HepG2 (cell line): ENCODE data around the gene SEC14L2. TPM values are rescaled to one million over a fixed set of nuclear protein-coding genes. Genes with fewer than 3 reads are reported as not detected.
A peak's percentile ranks its signal among the peaks of the same experiment; 100 is the strongest.

Source experiments
- ATAC-seq: fragments of 200-7000 bp; cut with Tn5 transposase; 3 replicates; pipeline ENCODE4 v1.9.1; 2020; ENCODE audit warnings: mild to moderate bottlenecking, moderate library complexity
- BruUV-seq: library from RNA; stranded (reverse); fragments of 400-500 nt; replicated peaks from 2 replicates; lab custom pipeline; 2021; lab: Mats Ljungman, UMichigan
- CTCF ChIA-PET: fragments of 300-600 bp; formaldehyde crosslinking; extraction: SDS; loops from one replicate; lab custom pipeline; 2021; ENCODE audit warnings: low total read pairs, inconsistent platforms, low intra/inter-chr PET ratio; lab: Yijun Ruan, JAX
- POLR2A ChIA-PET: fragments of 350-600 bp; sonication (Branson Sonifier 250); formaldehyde crosslinking; loops from one replicate; lab custom pipeline; 2020; ENCODE audit warnings: antibody characterized with exemption, inconsistent platforms; lab: Yijun Ruan, JAX
- DNase-seq: peaks from one replicate; pipeline ENCODE4 v3.0.0-alpha.2; 2015; ENCODE audit warnings: low spot score
- FAIRE-seq: peaks from 3 replicates; lab custom pipeline; 2011; peaks lifted over from hg19 to GRCh38; lab: Jason Lieb, UNC
- H2AFZ ChIP-seq: one replicate; pipeline ENCODE4 v1.6.1; 2011; ENCODE audit warnings: low read length, inconsistent platforms
- H3K27ac ChIP-seq: fragments of 300-600 bp; 3 replicates; pipeline ENCODE4 v1.8.0; 2011; ENCODE audit warnings: mixed run types, mild to moderate bottlenecking, mixed read lengths, low read length, inconsistent platforms; ENCODE audit not compliant: insufficient read depth; ENCODE audit errors: extremely low read length
- H3K27me3 ChIP-seq, 2 experiments: fragments of 200-600 bp in 1 of 2; 2 replicates in 1 of 2; 3 replicates in 1 of 2; pipeline versions ENCODE4 v1.6.0 to v1.8.0; 2011; ENCODE audit warnings: low read length in 2 of 2, mild to moderate bottlenecking in 2 of 2, moderate library complexity in 2 of 2, inconsistent platforms in 1 of 2; ENCODE audit not compliant: insufficient read depth in 2 of 2, control insufficient read depth in 1 of 2
- H3K36me3 ChIP-seq, 2 experiments: fragments of 200-600 bp in 1 of 2; replicated peaks in 1 of 2; 2 replicates in 1 of 2; 3 replicates in 1 of 2; pipeline versions ENCODE4 v1.5.1 to v1.8.0; 2011; ENCODE audit warnings: low read length in 2 of 2, inconsistent platforms in 1 of 2; ENCODE audit not compliant: insufficient read depth in 2 of 2, control insufficient read depth in 1 of 2
- H3K4me1 ChIP-seq: 2 replicates; pipeline ENCODE4 v1.5.1; 2012; ENCODE audit warnings: low read length, inconsistent platforms; ENCODE audit not compliant: insufficient read depth
- H3K4me2 ChIP-seq: 2 replicates; pipeline ENCODE4 v1.6.0; 2011; ENCODE audit warnings: low read depth, low read length, inconsistent platforms
- H3K4me3 ChIP-seq, 3 experiments: fragments of 200-600 bp in 1 of 3; sonication (generic), shearing (Covaris generic) in 1 of 3; replicated peaks in 1 of 3; 2 replicates each; pipeline ENCODE4 v1.5.1; 2011 to 2016; ENCODE audit warnings: low read length in 3 of 3, inconsistent platforms in 2 of 3, low read depth in 2 of 3, mild to moderate bottlenecking in 2 of 3, control low read depth in 1 of 3, mixed read lengths in 1 of 3; ENCODE audit not compliant: insufficient read depth in 1 of 3
- H3K79me2 ChIP-seq: one replicate; pipeline ENCODE4 v1.6.1; 2011; ENCODE audit warnings: low read length, inconsistent platforms; ENCODE audit not compliant: insufficient read depth
- H3K9ac ChIP-seq: 2 replicates; pipeline ENCODE4 v1.6.0; 2011; ENCODE audit warnings: mild to moderate bottlenecking, low read depth, low read length, inconsistent platforms; ENCODE audit not compliant: insufficient read depth
- H3K9me3 ChIP-seq: 2 replicates; pipeline ENCODE4 v1.5.1; 2012; ENCODE audit warnings: mild to moderate bottlenecking, low read length
- H4K20me1 ChIP-seq: 2 replicates; pipeline ENCODE4 v1.6.0; 2011; ENCODE audit warnings: inconsistent platforms, mild to moderate bottlenecking, low read length, moderate library complexity; ENCODE audit not compliant: insufficient read depth
- ELK4 ChIP-seq: sonication (generic); formaldehyde crosslinking; IDR thresholded peaks from 2 replicates; pipeline ENCODE4 v1.9.0; 2021; ENCODE audit warnings: missing genetic modification reagents, borderline replicate concordance
- KMT2A ChIP-seq: sonication (generic); formaldehyde crosslinking; IDR thresholded peaks from 2 replicates; pipeline ENCODE4 v1.4.0; 2020; ENCODE audit warnings: missing genetic modification reagents
- SATB2 ChIP-seq: sonication (generic); formaldehyde crosslinking; IDR thresholded peaks from 2 replicates; pipeline ENCODE4 v1.5.0; 2020; ENCODE audit warnings: missing genetic modification reagents
- ZKSCAN1 ChIP-seq: fragments of 150-350 bp; IDR thresholded peaks from 2 replicates; pipeline ENCODE4 v1.6.1; 2014; ENCODE audit warnings: low read length
- ZNF263 ChIP-seq: sonication (generic); formaldehyde crosslinking; IDR thresholded peaks from 2 replicates; pipeline ENCODE4 v1.4.0; 2020; ENCODE audit warnings: missing genetic modification reagents
- ZNF484 ChIP-seq: sonication (generic); formaldehyde crosslinking; IDR thresholded peaks from 2 replicates; pipeline ENCODE4 v1.5.1; 2020; ENCODE audit warnings: mild to moderate bottlenecking, low read depth, missing genetic modification reagents, borderline replicate concordance
- WGBS: methylation state at CpG from one replicate; pipeline ENCODE4 v1.1.6; 2017; ENCODE audit warnings: low lambda C conversion rate; 5-methylcytosine and 5-hydroxymethylcytosine counted together
- in situ Hi-C: cut with HindIII; loops from 2 replicates; pipeline ENCODE4 v1.10.0; 2017; ENCODE audit warnings: low pct_unique_long_range_greater_than_20kb; ENCODE audit not compliant: extremely low pct_ligation_motif_present
- intact Hi-C: fragments of 100-400 bp; cut with micrococcal nuclease; formaldehyde crosslinking; loops from one replicate; pipeline ENCODE4 v1.10.0; 2022; ENCODE audit not compliant: unreplicated experiment
- polyA plus RNA-seq, 8 experiments: library from polyadenylated mRNA; depleted of rRNA in 3 of 8; stranded (reverse) in 7 of 8; unstranded in 1 of 8; fragments of >200 nt; fragmentation: Illumina TruSeq in 4 of 8; extraction: Trizol in 4 of 8; gene quantifications; 2 replicates each; pipeline versions ENCODE4 v1.2.1 to v1.2.3, GENCODE V29; 2011 to 2016; ENCODE audit warnings: low read depth in 4 of 8, missing spikeins in 1 of 8, mixed read lengths in 1 of 8; ENCODE audit not compliant: insufficient read depth in 1 of 8
- total RNA-seq, 5 experiments: library from RNA; depleted of rRNA; stranded (reverse); fragments of >200 nt; fragmentation: Illumina TruSeq; extraction: Trizol; gene quantifications; 2 replicates each; pipeline ENCODE4 v1.2.3, GENCODE V29; 2016; ENCODE audit warnings: low read depth in 1 of 5

The SEC14L2 gene
- total and polyA plus RNA-seq, 2 of the 13 experiments (the other 11 are each of a cell fraction or from before 2014, with no cell fraction given) = 4.1 to 5.1 TPM

- FAIRE-seq = no peak
These were observed 11.7 kb downstream of the SEC14L2 start for GRCh38 chr22:30408388-30409102.

GRCh38 chr22:30411780-30412179 is 15.0 kb downstream of the SEC14L2 start:
- Histone ChIP-seq H3K27ac (no peak overlapping the region), H3K27me3 (no peaks in the 10 kb centered on the region), H3K9me3 (no peaks in the 10 kb centered on the region), H3K4me3 (no peak overlapping the region), H3K79me2 (no peaks in the 10 kb centered on the region), H3K4me1 (peaks cover 25% of the 10 kb centered on the region), H2AFZ (no peak overlapping the region), H3K4me2 (no peak overlapping the region), H4K20me1 (no peaks in the 10 kb centered on the region), H3K9ac (no peak overlapping the region), H3K36me3 (peaks cover 13 to 48% of the 10 kb centered on the region in 2 experiments)
- in situ Hi-C loops (no loop called here), intact Hi-C loops (no loop called here)
- 98% methylated on average over 3 of the region's 3 CpGs for WGBS
- no TSS peak for BruUV-seq
- ATAC-seq (no peak), FAIRE-seq (no peak), DNase-seq (no peak)
- TF ChIP-seq ZNF263 (CRISPR knock-in tag) (peak; percentile 96), ZNF484 (CRISPR knock-in tag) (no peak), SATB2 (CRISPR knock-in tag) (no peak), KMT2A (CRISPR knock-in tag) (no peak)
- ChIA-PET CTCF (no interaction called here), POLR2A (interaction anchor here (8.5 kb wide), 1 partner anchor 11 kb away, joined by 42 read pairs; no protein-coding TSS in a partner anchor)

More at GRCh38 chr22:30408388-30409102, 11.7 kb downstream of the SEC14L2 start:
- in situ Hi-C loops (no loop called here), intact Hi-C loops (no loop called here)
- H3K27me3 ChIP-seq = no peaks in the 10 kb centered on the region
- no peak overlapping the region for H2AFZ ChIP-seq
- H3K79me2 ChIP-seq = no peaks in the 10 kb centered on the region
- H3K9me3 ChIP-seq = no peaks in the 10 kb centered on the region
- peaks cover 41% of the 10 kb centered on the region for H3K4me1 ChIP-seq
- no peak overlapping the region for H3K4me3 ChIP-seq
- peaks cover 10 to 36% of the 10 kb centered on the region in 2 experiments; a peak in 4 of 5 replicates for H3K36me3 ChIP-seq
- no peak for ATAC-seq
- ChIA-PET CTCF (no interaction called here), POLR2A (interaction anchor here (0.6 to 8.5 kb wide), 2 partner anchors 15 to 98 kb away, joined by 3 to 42 read pairs; no protein-coding TSS in a partner anchor)
- 85% methylated on average over 6 of the region's 13 CpGs for WGBS
- no peaks in the 10 kb centered on the region for H4K20me1 ChIP-seq
- H3K9ac ChIP-seq = no peak overlapping the region
- BruUV-seq = no TSS peak
- H3K4me2 ChIP-seq = no peak overlapping the region
- peak; percentile 35 for DNase-seq
- TF ChIP-seq ZKSCAN1 (peak; percentile 84), ELK4 (CRISPR knock-in tag) (no peak)
- TF ChIP-seq, all 625 proteins: peak for 1
- H3K27ac ChIP-seq = no peak overlapping the region
